GM19035 (cell line): ENCODE data around the gene WDR64.
"Not testable (repeated sequence)": the region's sequence is repeated elsewhere in the genome, so short reads cannot be mapped to it uniquely, and the experiment has no call there.

Experiments
- ATAC-seq: cut with Tn5 transposase; IDR thresholded peaks from one replicate; pipeline ENCODE4 v1.9.1; 2021; ENCODE audit not compliant: unreplicated experiment

The WDR64 gene

DNA sequence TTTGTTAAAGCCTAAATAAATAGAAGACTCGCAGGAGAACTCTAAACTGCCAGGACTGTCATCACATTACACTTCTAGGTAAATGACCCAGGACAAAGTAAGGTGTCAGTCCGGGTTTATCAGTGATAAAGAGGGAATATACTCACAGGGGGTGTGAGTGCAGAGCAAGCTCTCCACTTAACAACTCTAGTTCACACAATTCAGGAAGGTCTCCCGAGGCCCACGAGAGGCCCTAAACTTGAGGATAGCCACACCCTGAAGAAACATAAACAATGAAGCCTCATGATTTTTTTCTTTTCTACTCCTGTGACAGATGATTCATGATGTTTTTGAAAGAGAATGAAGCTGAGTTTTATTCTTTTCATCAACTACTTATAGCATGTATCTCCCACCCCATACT lies 130.3 kb downstream of the WDR64 start:
- no peak for ATAC-seq

DNA sequence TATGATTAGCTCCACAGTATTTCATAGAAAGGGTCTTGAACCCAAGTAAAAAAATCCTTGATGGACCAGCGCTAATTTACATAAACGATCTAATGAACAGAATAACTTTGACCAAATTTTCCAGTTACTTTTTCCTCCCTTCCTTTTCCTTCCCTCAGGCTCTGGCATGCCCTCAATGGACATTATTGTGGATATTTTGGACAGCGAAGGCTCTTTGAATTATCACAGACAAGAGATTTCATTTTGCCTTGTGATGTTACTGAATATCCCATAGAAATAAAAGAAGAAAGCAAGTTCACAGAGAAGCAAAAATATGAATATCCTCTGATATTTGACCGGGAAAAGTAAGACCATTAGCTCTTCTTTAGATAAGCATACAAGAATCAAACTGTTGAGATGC lies 135.6 kb downstream of the WDR64 start:
- no peak for ATAC-seq

GRCh38 chr1:241789061-241789460 lies 137.0 kb downstream of the WDR64 start:
- ATAC-seq: no peak

DNA sequence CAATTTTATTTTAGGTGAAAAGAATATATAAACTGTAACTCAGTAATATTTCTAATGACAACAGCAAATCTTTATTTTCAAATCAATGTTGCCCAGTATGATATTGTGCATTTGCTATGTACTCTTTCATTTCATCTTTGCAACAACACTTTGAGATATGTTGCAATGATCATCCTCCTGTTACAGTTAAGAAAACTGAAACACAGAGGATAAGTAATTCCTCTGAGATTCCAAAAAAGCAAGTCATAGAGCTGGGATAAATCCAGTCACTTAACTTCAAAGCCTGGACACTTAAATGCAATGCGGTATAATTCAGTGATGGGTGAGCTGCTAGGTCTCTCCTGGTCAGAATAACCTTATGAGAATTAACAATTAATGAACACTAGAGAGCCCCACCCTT lies 147.3 kb downstream of the WDR64 start:
- no peak for ATAC-seq

DNA sequence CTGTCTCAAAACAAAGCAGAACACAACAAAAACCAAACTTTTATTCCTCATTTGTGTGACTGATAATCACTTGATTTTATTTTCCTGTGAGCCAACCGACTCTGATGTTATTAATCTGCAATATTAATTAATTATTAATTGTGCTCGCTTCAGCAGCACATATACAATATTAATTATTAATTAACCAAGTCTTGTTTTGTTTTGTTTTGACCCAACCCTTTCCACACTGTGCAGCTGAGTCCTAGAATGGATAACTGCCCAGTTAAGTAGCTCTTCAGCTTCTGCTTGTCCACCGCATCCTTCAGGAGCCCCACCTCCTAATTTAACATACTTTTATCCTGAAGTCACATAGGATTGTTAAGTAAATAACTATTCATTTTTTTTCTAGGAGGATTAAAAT lies 148.6 kb downstream of the WDR64 start:
- no peak for ATAC-seq

DNA sequence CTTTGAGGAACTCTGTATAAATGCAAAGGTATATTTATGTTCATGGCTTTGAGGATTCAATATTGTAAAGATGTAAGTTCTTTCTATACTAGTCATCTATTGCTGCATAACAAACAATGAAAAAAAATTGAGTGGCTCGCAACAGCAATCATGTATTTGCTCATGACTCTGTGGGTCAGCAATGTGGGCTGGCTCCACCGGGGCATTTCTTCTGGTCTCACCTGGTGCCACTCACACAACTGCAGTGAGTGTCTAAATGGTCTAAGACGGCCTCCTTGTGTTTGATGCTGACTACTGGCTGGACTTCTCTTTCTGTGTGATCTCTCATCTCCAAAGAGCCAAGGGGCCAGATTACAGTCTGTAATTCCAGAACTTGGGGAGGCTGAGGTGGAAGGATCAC lies 150.8 kb downstream of the WDR64 start:
- no peak for ATAC-seq

- not testable (repeated sequence) for ATAC-seq
Measured at GRCh38 chr1:241804706-241805105, 152.6 kb downstream of the WDR64 start.

DNA sequence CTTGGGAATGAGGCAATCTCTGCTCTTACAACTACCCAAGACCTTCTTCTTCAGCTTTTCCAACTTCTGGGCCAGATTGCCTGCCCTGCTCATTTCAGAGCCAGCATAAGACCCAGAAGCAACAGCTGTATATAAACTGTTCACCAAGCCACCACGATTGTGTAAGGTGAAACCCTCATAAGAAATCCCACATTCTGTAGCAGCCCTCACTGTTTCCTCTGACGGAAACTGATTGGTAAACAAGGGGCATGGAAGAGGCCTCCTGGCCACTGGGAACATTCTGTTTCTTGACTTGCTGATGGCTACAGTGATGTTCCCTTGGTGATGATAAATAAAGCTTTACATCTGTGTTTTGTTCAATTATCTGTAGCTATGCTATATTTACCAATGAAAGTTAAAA lies 156.2 kb downstream of the WDR64 start:
- no peak for ATAC-seq

GRCh38 chr1:241810769-241811405 lies 158.8 kb downstream of the WDR64 start:
- ATAC-seq: peak; percentile 64

DNA sequence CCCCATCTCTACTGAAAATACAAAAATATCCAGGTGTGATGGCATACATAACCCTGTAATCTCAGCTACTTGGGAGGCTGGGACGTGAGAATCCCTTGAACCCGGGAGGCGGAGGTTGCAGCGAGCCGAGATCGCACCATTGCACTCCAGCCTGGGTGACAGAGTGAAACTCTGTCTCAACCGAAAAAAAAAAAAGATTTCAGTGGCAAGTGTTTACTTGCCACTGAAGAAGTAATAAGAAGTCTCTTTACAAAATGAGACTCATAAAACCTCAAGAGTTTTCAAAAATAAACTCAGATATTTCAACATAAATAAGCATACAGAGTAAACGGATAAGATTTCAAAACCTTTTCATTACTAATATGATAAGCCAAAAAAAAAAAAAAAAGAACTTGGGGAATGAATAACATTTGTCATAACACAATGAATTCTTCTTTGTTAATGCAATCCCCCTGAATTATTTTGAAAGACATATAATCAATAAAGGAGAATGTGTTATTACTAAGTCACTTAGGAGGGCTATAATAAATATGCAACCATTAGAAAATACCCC lies 161.8 kb downstream of the WDR64 start:
- no peak for ATAC-seq

GRCh38 chr1:241816008-241816407 lies 163.9 kb downstream of the WDR64 start:
- no peak for ATAC-seq

DNA sequence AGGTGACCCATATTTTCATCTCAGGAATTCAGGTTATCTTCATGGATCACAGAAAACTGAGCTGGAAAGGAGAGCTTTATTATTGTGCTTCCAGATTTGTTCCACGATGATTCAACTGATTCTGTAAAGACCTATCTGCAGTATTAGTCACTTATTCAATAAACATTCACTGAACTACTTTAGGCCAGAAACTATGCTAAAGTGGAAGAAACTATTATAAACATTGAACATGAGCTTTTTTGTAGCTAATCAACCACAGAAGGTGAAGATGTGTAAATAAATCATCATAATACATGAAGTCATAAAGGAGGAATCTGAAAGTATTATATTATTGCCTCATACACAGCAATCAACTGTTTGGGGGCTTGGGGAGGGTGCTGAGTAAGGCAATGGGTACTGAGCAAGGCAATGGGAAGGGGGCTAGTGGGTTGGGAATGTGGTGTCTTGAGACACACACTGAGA lies 165.3 kb downstream of the WDR64 start:
- ATAC-seq: no peak

GRCh38 chr1:241817956-241818612 lies 166.0 kb downstream of the WDR64 start:
- no peak for ATAC-seq

DNA sequence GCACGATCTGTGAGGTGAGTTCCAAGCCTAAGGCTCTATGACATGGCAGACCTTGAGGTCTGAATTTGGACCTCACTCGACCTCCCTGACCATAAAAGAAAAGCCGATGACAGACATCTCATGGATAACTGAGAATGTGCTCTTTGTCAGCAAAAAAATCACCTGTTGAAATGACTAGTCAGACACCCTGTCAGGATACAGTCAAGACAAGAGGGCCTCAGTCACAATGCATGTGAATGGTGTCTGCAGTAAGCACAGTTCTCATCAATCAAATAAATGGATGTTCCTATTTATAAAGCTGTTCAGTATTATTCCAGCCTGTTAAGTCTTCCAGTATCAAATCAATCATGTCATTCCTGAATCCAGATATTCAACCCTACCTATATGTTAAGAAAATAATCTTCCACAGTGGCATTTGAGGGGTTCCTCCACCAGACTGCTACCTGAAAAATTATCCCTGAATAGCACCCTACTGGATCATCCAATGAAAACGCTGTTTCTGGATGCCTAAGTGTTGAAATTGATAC lies 167.3 kb downstream of the WDR64 start:
- no peak for ATAC-seq

DNA sequence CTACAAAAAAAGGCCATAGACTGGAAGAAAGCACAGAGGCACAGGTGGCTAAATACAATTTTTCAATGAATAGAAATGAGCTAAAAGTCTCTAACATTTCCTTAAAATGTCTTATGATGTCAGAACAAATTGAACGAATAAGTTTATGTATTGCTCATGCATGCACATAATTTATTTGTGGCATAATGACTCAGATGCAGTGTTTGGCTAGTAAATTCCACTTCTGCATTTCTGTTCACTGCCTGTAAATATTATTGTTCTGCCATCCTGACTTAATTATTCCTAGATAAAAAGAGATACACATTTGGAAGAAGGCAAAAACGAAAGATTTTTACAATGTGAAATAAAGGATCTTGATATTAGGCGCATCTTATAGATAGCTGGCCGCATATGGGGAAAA lies 169.3 kb downstream of the WDR64 start:
- ATAC-seq: no peak

GRCh38 chr1:241822846-241823245 lies 170.8 kb downstream of the WDR64 start:
- ATAC-seq: no peak

- ATAC-seq: no peak
Measured at GRCh38 chr1:241823925-241824324, 171.8 kb downstream of the WDR64 start.

DNA sequence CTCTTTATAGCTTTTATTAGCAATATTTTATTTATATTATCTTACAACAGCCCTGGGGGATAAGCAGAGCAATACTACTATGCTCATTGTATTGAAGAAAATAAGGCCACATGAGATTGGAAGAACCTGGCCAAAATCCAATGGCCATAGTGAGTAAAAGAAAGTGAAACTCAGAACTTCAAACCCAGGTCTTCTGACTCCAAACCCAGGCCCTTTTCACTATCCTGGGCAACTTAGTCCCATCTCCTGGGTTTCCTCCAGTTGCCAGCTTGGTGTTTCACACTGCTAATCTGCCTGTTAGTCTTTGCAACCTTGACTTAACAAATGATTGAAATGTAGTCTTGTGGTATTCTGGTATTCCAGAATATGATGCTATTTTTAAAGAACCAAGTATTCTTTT lies 173.5 kb downstream of the WDR64 start:
- ATAC-seq: no peak

GRCh38 chr1:241826613-241827012 lies 174.5 kb downstream of the WDR64 start:
- not testable (repeated sequence) for ATAC-seq

DNA sequence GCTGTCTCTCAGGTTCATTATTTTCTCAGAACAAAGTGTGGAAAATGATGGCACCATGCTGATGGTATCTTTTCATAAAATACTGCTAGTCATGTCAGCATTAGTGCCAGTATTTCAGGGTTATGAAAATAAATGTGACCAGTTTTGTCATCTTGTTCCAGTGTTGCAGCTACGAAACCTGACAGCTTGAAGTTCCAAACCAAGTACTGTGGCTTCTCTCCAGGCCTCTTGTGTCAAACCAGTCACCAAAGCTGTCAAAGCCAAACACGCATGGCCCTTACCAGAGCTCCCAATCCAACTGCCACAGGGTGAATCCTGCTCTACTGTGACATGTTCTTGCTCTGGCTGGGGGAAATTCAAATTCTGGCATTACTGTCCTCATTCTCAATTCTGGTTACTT lies 175.2 kb downstream of the WDR64 start:
- ATAC-seq: no peak

DNA sequence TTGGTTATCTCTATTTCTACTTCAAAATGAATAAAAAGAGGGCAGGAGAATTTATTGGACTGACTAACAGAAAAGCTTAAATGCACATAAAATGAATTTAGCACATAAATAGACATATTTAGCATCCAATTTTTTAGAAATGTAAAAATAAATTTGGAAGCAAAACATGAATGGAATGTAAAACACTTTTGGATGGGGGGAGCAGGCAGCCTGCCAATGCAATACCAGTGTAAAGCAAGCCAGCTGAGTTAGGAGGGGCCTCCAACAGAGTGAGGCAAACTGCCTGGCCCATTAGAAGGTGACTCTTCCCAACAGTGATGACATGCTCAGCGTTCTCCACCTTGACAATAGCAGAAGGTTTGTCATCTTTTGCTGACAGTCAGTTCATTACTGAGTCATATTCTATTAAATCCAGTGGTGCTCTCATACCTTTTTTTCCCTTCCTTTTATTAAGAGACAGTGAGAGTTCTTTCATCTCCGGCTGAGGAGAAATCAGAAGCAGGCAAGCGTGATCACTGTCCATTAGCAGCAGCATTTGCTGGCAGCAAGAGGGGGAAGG lies 176.5 kb downstream of the WDR64 start:
- no peak for ATAC-seq

GRCh38 chr1:241829468-241829867 lies 177.4 kb downstream of the WDR64 start:
- no peak for ATAC-seq
